ENCODE results near the gene FAM83F.

- no peak for TF ChIP-seq L3MBTL2 (conservative IDR thresholded peaks at IDR 0.05)
- no peak for TF ChIP-seq SP1 (IDR thresholded peaks at IDR 0.05)
- no peak for TF ChIP-seq FOXA1 (IDR thresholded peaks at IDR 0.05)
- TF ChIP-seq SUZ12 (IDR thresholded peaks at IDR 0.05), result no peak
- no peak for TF ChIP-seq BHLHE40 (IDR thresholded peaks at IDR 0.05; ENCODE audit: borderline replicate concordance)
- TF ChIP-seq ARNT (IDR thresholded peaks at IDR 0.05), result no peak
- TF ChIP-seq LEF1 (IDR thresholded peaks at IDR 0.05; ENCODE audit: borderline replicate concordance), result no peak
- no peak for TF ChIP-seq FOXM1 (IDR thresholded peaks at IDR 0.05; ENCODE audit: borderline replicate concordance)
- TF ChIP-seq HDGF (IDR thresholded peaks at IDR 0.05; ENCODE audit: borderline replicate concordance), result no peak
- no peak for TF ChIP-seq ELF4 (IDR thresholded peaks at IDR 0.05)
- TF ChIP-seq TARDBP (IDR thresholded peaks at IDR 0.05), result no peak
- TF ChIP-seq PKNOX1 (IDR thresholded peaks at IDR 0.05), result no peak
- no peak for TF ChIP-seq NFRKB (IDR thresholded peaks at IDR 0.05)
Measured at GRCh38 chr22:40009951-40010671, 15.4 kb downstream of the FAM83F start.
